ENCODE measurements around the gene NAGLU. TPM values are rescaled to one million over a fixed set of nuclear protein-coding genes. Genes with fewer than 3 reads are reported as not detected.

NAGLU gene
- total and polyA plus RNA-seq, 2 of the 13 experiments (the other 11 are each of a cell fraction or from before 2014, with no cell fraction given), result 28.2 to 40.1 TPM

- TF ChIP-seq REST (IDR thresholded peaks at IDR 0.05; ENCODE audit: borderline replicate concordance in 1 of 2, low read depth in 1 of 2, low read length in 2 of 2), result peak in 1 of 2 experiments; percentile 48; a peak in 1 of 4 replicates
- TF ChIP-seq ZBTB7B (CRISPR knock-in tag; IDR thresholded peaks at IDR 0.05), result no peak
- TF ChIP-seq TRAFD1 (CRISPR knock-in tag; IDR thresholded peaks at IDR 0.05; ENCODE audit: borderline replicate concordance), result 0 out of 2 replicates have a peak, but pooled peaks have one; percentile 35
- no peak for TF ChIP-seq ATM (IDR thresholded peaks at IDR 0.05; ENCODE audit: borderline replicate concordance)
- peak; percentile 30; the same call in 1 of the 2 replicates for TF ChIP-seq ZNF782 (CRISPR knock-in tag; IDR thresholded peaks at IDR 0.05; ENCODE audit: borderline replicate concordance)
- peak; percentile 93; the same call in 1 of the 2 replicates for TF ChIP-seq ZFP91 (CRISPR knock-in tag; IDR thresholded peaks at IDR 0.05; ENCODE audit: borderline replicate concordance)
- 0 out of 2 replicates have a peak, but pooled peaks have one; percentile 18 for TF ChIP-seq SOX13 (IDR thresholded peaks at IDR 0.05)
- TF ChIP-seq SOX13 (CRISPR knock-in tag; conservative IDR thresholded peaks at IDR 0.05 in 1 of 2, IDR thresholded peaks at IDR 0.05 in 1 of 2), result peak in 1 of 2 experiments; percentile 70; a peak in 1 of 4 replicates
- peak; percentile 82; the same call in 1 of the 2 replicates for TF ChIP-seq ZNF350 (CRISPR knock-in tag; IDR thresholded peaks at IDR 0.05; ENCODE audit: borderline replicate concordance, low read depth)
- TF ChIP-seq ZNF232 (CRISPR knock-in tag; IDR thresholded peaks at IDR 0.05; ENCODE audit: borderline replicate concordance), result no peak
- TF ChIP-seq IRF1 (CRISPR knock-in tag; IDR thresholded peaks at IDR 0.05; ENCODE audit: low read depth), result no peak; the same call in 1 of the 2 replicates
- TF ChIP-seq ZFP82 (CRISPR knock-in tag; IDR thresholded peaks at IDR 0.05; ENCODE audit: borderline replicate concordance), result no peak
- TF ChIP-seq ZNF629 (CRISPR knock-in tag; conservative IDR thresholded peaks at IDR 0.05), result 0 out of 2 replicates have a peak, but pooled peaks have one; percentile 17
- no peak for TF ChIP-seq ZNF33B (CRISPR knock-in tag; IDR thresholded peaks at IDR 0.05)
- TF ChIP-seq ZNF512B (CRISPR knock-in tag; IDR thresholded peaks at IDR 0.05; ENCODE audit: borderline replicate concordance), result no peak
- TF ChIP-seq ZNF430 (CRISPR knock-in tag; IDR thresholded peaks at IDR 0.05), result peak; percentile 3; the same call in 1 of the 2 replicates
These were observed 523 bp downstream of the NAGLU start (continued) for GRCh38 chr17:42536372-42537155.

All from HepG2 (cell line).